CD4-positive, alpha-beta T cell treated with Interleukin-6 for 4 hours (primary cell): ENCODE results near the gene CELF5.
"Not testable (repeated sequence)": the region's sequence is repeated elsewhere in the genome, so short reads cannot be mapped to it uniquely, and the experiment has no call there.

Experiments
- DNase-seq: peaks from one replicate; pipeline ENCODE4 v3.0.0-alpha.2; 2020; ENCODE audit warnings: mixed read lengths

The CELF5 gene

DNA sequence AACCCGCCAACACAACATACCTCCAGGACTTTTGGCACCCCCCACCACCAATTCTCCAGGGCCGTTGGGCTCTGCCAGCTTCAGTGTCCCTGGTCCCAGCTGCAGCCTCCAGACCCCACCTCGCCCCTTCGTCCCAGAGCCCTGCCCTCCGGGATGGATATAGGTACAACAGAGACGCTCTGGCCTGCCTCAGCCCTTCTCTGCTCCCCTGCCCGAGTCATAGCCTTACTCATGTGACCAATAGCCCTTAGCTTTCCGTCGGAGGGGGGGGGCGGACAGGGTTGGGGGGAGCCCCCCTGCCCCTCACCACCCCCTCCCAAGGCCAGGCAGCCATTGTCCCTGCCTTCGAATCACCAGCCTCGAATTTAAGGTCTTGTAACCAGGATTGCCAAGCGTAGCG is 71.1 kb downstream of the CELF5 start:
- DNase-seq: no peak

DNA sequence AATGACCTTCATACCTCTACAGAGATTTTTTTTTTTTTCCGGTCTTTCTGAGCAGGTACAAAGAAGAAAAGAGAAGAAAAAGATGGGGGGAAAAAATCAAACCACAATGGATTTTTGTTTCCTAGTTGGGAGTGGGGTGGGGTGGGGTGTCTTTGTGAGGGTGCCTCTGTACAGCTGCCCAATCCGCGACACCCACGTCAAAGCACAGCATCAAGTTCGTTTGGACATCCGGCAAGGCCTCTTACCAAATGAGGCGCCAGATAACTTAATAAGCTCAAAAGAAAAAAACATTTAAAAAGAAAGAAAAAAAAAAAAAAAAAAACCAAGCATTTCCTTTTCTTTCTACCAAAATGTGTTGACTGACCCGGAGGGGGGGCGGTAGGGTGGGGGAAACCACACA is 71.6 kb downstream of the CELF5 start:
- no peak for DNase-seq

DNA sequence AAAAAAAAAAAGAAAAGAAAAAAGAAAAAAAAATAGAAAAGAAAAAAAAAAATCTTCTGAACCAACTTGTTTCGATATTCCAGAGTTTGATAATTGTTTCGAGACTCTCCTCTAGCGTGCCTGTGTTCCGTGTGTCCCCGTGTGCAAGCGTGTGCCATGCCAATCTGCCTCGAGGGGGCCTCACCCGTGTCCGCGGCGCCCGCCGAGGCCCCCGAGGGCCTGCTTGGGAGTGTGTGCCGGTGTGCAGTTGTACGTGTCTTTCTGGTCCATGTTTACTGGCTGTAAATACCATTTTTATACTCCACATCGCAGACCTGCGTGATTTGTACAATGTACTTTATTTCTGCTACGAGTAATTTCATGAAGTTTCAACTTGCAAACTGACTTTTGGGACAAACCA is 72.0 kb downstream of the CELF5 start:
- DNase-seq: no peak

DNA sequence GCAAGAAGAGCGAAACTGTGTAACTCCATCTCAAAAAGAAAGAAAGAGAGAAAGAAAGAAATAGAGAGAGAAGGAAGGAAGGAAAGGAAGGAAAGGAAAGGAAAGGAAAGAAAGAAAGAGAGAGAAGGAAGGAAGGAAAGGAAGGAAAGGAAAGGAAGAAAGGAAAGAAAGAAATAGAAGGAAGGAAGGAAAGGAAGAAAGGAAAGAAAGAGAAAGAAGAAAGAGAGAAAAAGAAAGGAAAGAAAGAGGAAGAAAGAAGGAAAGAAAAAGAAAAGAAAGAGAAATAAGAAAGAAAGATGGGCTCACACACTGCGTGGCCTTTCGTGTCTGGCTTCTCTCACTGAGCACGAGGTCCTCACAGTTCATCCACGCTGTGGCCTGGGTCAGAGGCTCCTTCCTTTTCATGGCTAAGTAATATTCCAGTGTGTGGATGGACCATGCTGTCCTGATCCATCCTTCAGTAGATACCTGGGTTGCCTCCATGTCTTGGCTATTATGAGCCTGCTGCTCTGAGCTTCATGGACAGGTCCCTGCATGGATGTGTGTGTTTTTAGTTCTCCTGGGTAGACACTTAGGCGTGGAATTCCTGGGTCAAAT is 74.5 kb downstream of the CELF5 start:
- no peak for DNase-seq

DNA sequence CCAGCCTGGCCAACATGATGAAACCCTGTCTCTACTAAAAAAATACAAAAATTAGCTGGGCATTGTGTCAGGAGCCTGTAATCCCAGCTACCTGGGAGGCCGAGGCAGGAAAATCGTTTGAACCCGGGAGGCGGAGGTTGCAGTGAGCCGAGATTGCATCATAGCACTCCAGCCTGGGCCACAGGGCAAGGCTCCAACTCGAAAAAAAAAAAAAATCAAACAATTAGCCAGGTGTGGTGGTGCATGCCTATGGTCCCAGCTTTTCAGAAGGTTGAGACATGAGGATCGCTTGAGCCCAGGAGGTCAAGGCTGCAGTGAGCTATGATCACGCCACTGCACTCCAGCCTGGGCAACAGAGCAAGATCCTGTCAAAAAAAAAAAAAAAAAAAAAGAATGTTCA is 76.1 kb downstream of the CELF5 start:
- not testable (repeated sequence) for DNase-seq

DNA sequence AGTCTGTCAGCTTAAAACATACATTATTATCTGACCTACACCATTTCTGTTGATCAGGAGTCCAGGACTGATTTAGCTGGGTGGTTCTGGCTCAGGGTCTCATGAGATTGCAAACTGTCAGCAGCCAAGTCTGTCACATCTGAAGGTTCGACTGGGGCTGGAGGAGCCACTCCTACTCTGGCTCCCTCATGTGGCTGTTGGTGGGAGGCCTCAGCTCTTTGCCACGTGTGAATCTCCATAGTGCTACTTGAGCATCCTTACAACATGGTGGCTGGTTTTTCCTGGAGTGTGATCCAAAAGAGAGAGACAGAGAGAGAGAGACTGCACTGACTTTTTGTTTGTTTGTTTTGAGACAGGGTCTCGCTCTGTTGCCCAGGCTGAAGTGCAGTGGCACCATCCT is 78.3 kb downstream of the CELF5 start:
- no peak for DNase-seq

DNA sequence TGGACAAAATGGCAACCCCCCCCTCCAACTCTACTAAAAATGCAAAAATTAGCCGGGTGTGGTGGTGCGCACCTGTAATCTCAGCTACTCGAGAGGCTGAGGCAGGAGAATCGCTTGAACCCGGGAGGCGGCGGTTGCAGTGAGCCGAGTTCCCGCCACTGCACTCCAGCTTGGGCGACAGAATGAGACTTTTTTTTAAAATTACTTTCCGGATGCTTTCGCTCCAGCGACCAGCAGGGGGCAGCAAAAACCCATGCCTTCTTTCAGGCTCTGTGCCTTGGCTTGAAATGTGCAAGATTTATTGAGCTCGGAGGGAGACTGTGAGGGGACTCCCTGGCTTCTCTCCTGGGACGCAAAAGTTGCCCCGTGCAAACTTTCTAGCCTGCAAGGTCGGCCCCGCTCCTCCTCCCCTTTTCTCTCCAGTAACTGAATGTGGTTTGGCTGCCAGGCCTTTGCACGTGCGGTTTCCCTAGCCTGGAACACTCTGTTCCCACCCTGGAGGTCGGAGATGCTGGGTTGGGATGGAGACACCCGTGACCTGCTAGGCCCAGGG is 80.5 kb downstream of the CELF5 start:
- DNase-seq: peak; percentile 80

DNA sequence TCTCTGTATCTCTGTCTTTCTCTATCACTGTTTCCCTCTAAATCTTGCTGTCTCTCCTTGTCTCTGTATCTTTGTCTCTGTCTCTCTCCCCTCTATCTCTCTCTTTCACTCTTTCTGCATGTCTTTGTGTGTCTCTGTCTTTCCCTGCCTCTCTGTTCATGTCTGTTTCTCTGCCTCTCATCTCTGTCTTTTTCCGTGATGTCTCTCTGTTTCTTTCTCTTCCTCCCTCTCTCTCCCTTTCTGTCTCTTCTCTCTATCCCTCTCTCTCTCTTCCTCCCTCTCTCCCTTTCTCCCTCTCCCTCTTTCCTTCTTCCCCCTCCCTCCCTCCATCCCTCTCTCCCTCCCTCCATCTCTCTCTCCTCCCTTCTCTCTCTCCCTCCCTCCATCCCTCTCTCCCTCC is 85.3 kb downstream of the CELF5 start:
- no peak for DNase-seq

DNA sequence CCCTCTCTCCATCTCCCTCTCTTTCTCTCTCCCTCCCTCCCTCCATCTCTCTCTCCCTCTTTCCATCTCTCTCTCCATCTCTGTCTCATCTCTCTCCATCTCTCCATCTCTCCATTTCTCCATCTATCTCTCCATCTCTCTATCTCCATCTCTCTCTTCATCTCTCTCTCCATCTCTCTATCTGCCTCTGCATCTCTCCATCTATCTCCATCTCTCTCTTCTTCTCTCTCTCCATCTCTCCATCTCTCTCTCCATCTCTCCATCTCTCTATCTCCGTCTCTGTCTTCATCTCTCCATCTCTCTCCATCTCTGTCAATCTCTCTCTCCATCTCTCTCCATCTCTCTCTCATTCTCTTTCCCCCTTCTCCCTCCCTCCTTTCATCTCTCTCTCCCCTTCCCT is 85.8 kb downstream of the CELF5 start:
- DNase-seq: no peak

DNA sequence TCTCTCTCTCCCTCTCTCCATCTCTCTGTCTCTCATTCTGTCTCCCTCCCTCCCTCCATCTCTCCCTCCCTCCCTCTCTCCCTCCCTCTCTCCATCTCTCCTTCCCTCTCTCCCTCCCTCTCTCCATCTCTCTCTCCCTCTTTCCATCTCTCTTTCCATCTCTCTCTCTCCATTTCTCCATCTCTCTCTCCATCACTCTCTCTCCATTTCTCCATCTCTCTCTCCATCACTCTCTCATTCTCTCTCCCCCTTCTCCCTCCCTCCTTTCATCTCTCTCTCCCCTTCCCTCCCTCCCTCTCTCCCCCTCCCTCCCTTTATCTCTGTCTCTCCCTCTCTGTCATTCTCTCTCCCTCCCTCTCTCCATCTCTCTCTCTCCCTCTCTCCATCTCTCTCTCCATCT is 86.2 kb downstream of the CELF5 start:
- DNase-seq: no peak

DNA sequence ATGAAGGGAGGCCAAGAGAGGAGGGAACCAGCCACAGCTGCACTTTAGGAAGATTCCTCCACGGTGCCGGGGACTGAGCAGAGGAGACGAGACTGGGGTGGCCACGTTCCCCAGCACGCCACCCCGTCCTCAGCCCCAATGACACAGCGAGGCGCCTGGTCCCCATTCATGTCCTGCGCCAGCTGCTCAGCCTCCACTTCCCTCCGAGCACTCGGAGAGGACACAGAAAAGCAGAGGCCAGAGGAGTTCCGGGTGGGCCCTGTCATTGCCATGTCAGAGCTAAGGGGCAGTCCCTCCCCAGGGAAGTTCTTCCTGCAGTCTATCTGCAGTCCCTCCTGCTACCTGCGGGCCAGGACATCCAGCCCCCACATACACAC is 88.7 kb downstream of the CELF5 start:
- DNase-seq: no peak

DNA sequence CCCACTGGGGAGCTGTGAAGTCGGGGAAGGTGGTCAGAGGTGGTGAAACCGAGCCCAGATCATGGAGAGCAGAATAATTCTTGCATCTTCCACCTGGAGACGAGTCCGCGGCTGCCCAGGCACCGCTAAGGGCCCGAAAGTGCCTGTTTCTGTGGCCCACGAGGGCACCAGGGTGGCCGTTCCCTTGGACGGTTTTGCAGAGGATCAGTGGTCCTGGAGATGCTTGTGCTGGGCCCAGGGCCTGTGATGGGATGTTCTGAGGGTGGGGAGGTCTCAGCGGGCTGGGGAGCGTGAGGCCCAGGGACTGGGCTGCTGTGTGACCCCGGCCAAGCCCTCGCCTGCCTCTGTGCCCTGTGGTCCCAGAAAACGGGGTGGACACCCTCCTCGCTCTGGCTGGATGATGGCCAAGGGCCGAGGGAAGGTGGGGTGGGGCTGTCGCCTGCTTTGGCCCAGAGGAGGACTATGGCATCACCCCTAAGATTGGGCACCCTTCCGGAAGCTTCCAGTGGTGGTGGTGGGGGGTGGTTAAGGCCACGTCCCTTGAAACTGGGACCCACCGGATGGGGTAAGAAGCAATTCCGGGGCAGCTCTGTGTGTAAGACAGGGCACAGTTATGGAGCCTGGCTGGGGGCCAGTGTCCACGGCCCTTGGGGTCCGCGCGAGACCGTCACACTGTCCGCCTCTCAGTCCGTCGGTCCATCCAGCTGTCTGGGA is 90.7 kb downstream of the CELF5 start:
- no peak for DNase-seq

DNA sequence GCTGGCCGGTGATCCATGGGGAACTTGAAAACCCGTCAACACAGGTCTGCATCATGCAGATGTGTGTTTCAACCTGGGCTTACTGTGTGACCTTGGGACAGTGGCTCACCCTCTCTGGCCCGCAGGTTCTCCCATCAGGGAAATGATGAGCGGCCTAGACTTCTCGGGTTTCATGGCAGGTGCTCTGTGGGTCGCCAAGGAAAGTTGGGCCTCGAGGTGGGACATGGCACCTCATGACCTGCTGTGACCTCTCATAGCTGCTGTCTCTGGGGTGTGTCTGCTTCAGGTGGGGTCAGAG is 91.2 kb downstream of the CELF5 start:
- DNase-seq: no peak

DNA sequence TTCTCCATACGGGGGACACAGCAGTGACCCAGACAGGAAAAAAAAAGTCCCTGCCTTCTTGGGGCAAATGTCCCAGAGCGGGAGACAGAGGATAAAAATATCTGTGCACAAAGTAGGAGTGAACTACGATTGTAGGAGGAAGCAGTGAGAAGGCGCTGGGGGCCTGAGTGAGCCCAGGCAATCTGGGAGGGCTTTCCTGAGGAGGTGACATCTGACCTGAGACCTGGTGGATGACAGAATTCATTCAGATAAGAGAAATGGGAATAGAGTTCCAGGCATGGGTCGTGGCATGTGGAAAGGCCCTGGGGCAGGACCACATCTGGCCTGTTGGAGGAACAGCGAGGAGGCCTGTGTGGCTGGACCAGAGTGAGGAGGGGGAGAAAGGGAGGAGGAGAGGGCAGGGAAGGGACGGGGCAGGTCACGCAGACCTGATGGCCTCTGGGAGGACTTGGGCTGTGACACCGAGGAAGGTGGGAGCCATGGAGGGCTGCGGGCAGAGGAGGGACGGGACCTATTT is 91.7 kb downstream of the CELF5 start:
- DNase-seq: no peak

DNA sequence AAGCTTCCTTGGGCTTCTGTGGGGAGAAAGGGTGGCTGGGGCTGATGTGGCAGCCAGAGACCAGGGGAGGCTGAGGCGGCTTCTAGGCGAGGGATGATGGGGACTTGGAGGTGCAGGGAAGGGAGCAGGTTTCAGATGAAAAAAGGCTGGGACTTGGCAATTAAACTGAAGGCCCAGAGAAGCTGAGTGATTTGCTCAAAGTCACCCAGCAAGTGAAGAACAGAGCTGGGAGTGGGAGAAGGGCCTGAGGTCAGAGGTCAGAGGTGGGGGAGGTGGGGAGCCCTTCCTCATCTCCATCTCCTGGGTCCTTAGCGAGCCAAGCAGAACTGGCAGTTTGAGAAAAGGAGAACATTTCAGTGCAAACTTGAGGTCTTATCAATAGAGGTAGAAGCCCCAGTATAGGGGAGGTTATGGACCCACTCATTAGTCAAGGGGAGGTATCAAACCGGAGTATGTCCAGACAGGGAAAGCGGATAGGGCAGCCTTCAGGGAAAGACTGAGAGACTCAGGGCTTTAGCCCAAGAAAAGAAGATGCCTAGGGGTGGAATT is 92.3 kb downstream of the CELF5 start:
- DNase-seq: no peak

DNA sequence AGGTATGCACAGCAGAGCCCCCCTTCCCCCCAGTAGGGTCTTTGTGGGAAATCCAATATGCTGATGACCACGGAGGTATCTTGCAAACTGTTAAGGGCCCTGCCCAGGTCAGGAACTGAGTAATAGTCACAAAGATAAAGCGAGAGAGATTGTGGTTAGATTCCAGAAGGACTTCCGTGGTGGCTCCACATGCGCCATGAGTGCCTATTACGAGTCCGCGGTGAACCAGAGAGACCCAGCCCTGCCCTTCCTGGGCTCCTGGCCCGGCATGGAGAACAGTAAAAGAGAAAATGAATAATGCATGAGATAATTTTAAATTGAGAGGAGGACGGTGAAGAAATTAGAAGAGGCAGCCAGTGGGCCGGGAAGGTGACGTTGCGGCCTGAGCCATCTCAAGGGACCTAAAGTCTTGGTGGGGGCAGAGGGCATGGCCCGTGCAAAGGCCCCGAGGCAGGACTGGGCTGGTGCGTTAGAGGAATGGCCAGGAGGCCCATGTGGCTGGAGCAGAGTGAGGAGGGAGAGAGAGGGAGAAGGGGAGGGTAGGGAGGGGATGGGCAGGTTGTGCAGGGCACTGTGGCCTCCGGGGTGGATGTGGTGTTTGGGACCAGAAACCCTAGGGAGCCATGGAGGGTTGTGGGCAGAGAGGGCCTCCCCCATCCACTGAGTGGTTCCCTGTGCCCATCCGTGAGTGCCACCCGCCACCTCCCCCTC is 95.3 kb downstream of the CELF5 start:
- DNase-seq: no peak

DNA sequence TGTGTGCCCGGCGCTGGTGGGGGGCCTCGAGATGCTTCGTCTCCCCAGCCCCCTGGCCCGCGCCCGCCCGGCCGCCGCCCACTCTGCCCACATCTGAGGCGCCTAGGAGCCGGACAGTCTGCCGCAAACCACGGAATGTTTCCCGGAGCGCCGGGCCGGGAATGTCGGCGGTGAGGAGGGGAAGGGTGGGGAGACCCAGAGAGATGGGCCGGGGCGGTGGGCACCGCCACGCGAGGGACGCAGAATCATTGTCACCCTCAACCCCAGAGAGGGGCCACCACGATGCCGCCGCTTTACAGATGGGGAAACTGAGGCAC is 95.9 kb downstream of the CELF5 start:
- no peak for DNase-seq

DNA sequence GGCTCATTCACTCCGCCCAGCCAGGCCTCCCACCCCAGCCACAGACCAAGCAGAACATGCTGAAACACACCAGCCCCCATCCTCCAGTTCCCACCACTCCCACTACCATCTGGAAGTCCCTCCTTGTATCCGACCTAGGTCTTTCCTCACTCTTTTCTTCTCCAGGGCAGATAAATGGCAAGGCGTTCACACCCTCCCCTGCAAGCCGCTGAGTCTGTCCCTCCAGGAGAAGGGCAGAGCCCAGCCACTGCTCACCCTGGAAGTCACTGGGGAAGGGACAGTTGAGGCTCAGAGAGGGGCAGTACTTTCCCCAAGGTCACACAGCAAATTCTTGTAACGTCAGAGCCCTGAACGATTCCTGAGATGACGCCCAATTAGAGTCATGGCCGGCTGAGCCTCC is 96.4 kb downstream of the CELF5 start:
- no peak for DNase-seq

DNA sequence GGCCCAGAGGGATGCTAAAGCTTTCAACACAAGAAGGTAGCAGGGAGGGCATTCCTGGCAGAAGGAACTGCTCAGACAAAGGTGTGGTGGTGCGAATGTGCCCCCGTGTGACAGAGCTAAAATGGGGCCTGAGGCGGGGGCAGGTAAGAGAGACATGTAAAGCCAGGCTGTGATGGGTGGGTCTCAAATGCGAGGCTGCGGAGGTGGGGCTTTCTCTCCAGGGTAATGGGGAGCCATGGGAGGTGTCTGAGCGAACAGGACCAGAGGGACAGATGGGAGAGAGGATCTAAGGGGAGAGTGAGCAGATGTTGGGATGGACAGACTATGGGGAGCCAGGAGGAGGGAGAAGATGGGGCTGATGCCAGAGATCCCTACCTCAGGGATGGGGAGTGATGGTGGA is 97.2 kb downstream of the CELF5 start:
- no peak for DNase-seq

DNA sequence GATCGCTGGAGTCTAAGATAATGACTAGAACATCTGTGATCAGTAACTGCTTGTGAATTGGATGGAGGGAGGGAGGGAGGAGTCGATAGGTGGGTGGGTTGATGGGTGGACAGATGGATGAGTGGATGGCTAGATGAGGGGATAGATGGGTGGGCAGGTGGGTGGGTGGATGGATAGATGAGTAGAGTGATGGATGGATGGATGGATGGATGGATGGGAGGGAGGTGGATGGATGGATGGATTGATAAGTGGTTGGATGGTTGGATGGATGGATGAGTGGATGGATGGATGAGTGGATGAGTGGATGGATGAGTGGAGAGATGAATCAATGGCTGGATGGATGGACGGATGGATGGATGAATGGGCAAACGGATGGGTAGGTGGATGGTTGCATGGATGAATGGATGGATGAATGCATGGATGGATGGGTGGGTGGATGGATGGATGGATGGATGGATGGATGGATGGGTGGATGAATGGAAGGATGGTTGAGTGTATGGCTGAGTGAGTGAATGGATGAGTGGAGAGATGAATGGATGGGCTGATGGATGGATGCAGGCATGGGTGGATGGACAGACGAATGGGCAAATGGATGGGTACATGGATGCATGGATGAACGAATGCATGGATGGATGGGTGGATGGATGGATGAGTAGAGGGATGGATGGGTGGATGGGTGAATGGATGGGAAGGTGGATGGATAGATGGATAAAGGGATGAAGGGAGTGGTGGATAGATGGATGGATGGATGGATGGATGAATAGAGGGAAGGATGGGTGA is 97.9 kb downstream of the CELF5 start:
- DNase-seq: no peak

DNA sequence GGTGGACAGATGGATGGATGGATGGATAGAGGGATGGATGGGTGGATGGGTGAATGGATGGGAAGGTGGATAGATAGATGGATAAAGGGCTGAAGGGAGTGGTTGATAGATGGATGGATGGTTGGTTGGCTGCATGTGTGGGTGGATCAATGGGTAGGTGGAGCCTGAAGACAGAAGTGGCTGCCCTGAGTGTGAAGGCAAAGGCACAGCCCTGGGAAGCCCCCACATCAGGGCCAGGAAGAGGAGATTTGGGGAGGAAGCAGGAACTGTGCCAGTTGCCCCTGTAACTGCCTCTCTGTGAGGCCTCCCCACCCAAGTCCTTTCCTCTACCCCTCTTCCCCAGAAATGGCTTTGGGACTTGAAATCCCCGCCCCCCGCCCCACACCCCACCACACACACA is 98.6 kb downstream of the CELF5 start:
- no peak for DNase-seq

DNA sequence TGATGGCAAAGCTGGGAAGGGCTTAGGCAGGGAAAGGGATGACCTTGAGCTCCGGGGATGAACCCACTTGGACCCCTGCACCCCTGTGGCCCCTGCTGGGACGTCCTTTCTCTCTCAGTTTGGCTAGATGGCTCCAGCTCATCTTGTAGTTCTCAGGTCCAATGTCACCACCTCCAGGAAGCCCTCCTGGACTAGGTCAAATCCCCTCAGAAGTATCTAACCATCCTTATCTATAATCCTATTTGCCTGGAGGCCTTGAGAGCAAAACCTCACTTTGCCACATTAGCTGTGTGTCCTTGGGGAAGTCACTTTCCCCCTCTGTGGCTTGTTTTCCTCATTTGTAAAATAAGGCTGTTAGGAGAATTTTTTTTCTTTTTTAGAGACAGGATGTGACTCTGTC is 99.2 kb downstream of the CELF5 start:
- DNase-seq: no peak

DNA sequence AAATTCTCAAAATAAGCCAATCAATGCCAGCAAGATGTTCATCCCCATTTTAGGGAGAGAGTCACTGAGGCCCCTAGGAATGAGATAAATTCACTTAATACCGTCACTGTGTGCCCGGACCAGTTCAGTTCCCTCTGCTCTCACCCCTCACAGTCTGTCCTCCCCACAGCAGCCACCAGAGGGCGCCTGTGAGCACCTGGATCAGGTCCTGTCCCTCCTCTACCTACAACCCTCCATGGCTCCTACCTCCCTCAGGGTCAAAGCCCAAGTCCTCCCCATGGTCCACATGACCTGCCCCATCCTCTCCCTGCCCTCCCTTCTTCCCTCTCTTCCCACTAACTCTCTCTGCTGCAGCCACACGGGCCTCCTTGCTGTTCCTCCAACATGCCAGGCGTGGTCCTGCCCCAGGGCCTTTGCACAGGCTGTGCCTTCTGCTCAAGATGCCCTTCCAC is 100.0 kb downstream of the CELF5 start:
- peak; percentile 73 for DNase-seq
